ENCODE results near the gene TXNDC9.
"Not testable (repeated sequence)": the region's sequence is repeated elsewhere in the genome, so short reads cannot be mapped to it uniquely, and the experiment has no call there.

The TXNDC9 gene

GRCh38 chr2:99317873-99318200, 18.3 kb downstream of the TXNDC9 start:
- not testable (repeated sequence) for DNase-seq

- no peak for DNase-seq
Measured at GRCh38 chr2:99317161-99317872, 18.8 kb downstream of the TXNDC9 start.

- not testable (repeated sequence) for DNase-seq
Measured at GRCh38 chr2:99301097-99301496, 35.0 kb downstream of the TXNDC9 start, which contains the start of gene LYG1. LYG1 (minus strand) TSS chr2:99301197; CDS start chr2:99295670, 5,527 bp downstream.

GRCh38 chr2:99299580-99299979, 36.6 kb downstream of the TXNDC9 start:
- DNase-seq, result no peak

GRCh38 chr2:99297994-99298393, 38.1 kb downstream of the TXNDC9 start:
- peak; percentile 10 for DNase-seq

- no peak for DNase-seq
Measured at GRCh38 chr2:99285526-99285925, 50.6 kb downstream of the TXNDC9 start.

GRCh38 chr2:99279969-99280695, 56.0 kb downstream of the TXNDC9 start:
- DNase-seq, result no peak

- DNase-seq, result no peak
Measured at GRCh38 chr2:99278793-99279291, 57.3 kb downstream of the TXNDC9 start.

- DNase-seq, result not testable (repeated sequence)
Measured at GRCh38 chr2:99278195-99278765, 57.9 kb downstream of the TXNDC9 start.

GRCh38 chr2:99275882-99276281, 60.3 kb downstream of the TXNDC9 start:
- no peak for DNase-seq
